ENCODE data around the gene HTR7. TPM values are rescaled to one million over a fixed set of nuclear protein-coding genes. Genes with fewer than 3 reads are reported as not detected.

Gene HTR7
- total RNA-seq, 2 experiments from 2014 or later: not detected

GRCh38 chr10:90847436-90847835 lies 10.4 kb downstream of the HTR7 start:
- ChIA-PET CTCF (interaction anchor here (1.5 kb wide), 1 partner anchor 11 kb away, joined by 4 read pairs; the partner anchor contains the start of gene HTR7), POLR2A (no interaction called here)
- no peak for TF ChIP-seq CTCF (IDR thresholded peaks at IDR 0.05)
- Mint-ChIP-seq H3K27me3 (peaks cover 34% of the 10 kb centered on the region), H3K4me3 (no peak overlapping the region), H3K9me3 (peaks cover 12% of the 10 kb centered on the region), H3K27ac (no peak overlapping the region), H3K36me3 (ENCODE audit: low read depth) (peaks cover 4% of the 10 kb centered on the region), H3K4me1 (ENCODE audit: low read depth) (no peaks in the 10 kb centered on the region)
- DNase-seq (no peak), ATAC-seq (peak; percentile 55)
- intact Hi-C loops (cut with micrococcal nuclease): no loop called here

- H3K9me3 Mint-ChIP-seq: peaks cover 11% of the 10 kb centered on the region
- peaks cover 32% of the 10 kb centered on the region for H3K27me3 Mint-ChIP-seq
- ChIA-PET CTCF (interaction anchor here (1.5 kb wide), 1 partner anchor 11 kb away, joined by 4 read pairs; the partner anchor contains the start of gene HTR7), POLR2A (no interaction called here)
- TF ChIP-seq CTCF (IDR thresholded peaks at IDR 0.05): no peak
- no peak for ATAC-seq
- peaks cover 4% of the 10 kb centered on the region for H3K36me3 Mint-ChIP-seq (ENCODE audit: low read depth)
- no peaks in the 10 kb centered on the region for H3K4me1 Mint-ChIP-seq (ENCODE audit: low read depth)
- H3K4me3 Mint-ChIP-seq: no peak overlapping the region
- intact Hi-C loops (cut with micrococcal nuclease): no loop called here
- no peak overlapping the region for H3K27ac Mint-ChIP-seq
- DNase-seq: no peak
Observed at GRCh38 chr10:90846746-90847145, 11.1 kb downstream of the HTR7 start.

GRCh38 chr10:90845726-90846125 lies 12.1 kb downstream of the HTR7 start:
- TF ChIP-seq CTCF (IDR thresholded peaks at IDR 0.05): no peak
- no peaks in the 10 kb centered on the region for H3K4me1 Mint-ChIP-seq (ENCODE audit: low read depth)
- H3K9me3 Mint-ChIP-seq: peaks cover 6% of the 10 kb centered on the region
- ChIA-PET CTCF (no interaction called here), POLR2A (no interaction called here)
- no peak overlapping the region for H3K27ac Mint-ChIP-seq
- no peak for DNase-seq
- peaks cover under 1% of the 10 kb centered on the region for H3K36me3 Mint-ChIP-seq (ENCODE audit: low read depth)
- H3K4me3 Mint-ChIP-seq: no peak overlapping the region
- intact Hi-C loops (cut with micrococcal nuclease): no loop called here
- ATAC-seq: no peak
- H3K27me3 Mint-ChIP-seq: peaks cover 25% of the 10 kb centered on the region

GRCh38 chr10:90842725-90843124 lies 15.1 kb downstream of the HTR7 start:
- H3K27ac Mint-ChIP-seq: no peak overlapping the region
- no peak for ATAC-seq
- H3K4me1 Mint-ChIP-seq (ENCODE audit: low read depth): no peaks in the 10 kb centered on the region
- no peak for TF ChIP-seq CTCF (IDR thresholded peaks at IDR 0.05)
- ChIA-PET CTCF (no interaction called here), POLR2A (no interaction called here)
- H3K27me3 Mint-ChIP-seq: peaks cover 26% of the 10 kb centered on the region
- DNase-seq: no peak
- no peak overlapping the region for H3K4me3 Mint-ChIP-seq
- no peaks in the 10 kb centered on the region for H3K9me3 Mint-ChIP-seq
- H3K36me3 Mint-ChIP-seq (ENCODE audit: low read depth): no peaks in the 10 kb centered on the region
- intact Hi-C loops (cut with micrococcal nuclease): no loop called here

GRCh38 chr10:90837486-90837885 lies 20.4 kb downstream of the HTR7 start:
- CTCF ChIA-PET: no interaction called here
- H3K27me3 Mint-ChIP-seq: peaks cover 2% of the 10 kb centered on the region
- no peaks in the 10 kb centered on the region for H3K36me3 Mint-ChIP-seq (ENCODE audit: low read depth)
- ATAC-seq (no peak), DNase-seq (no peak)
- H3K4me1 Mint-ChIP-seq (ENCODE audit: low read depth): no peaks in the 10 kb centered on the region
- no peak overlapping the region for H3K27ac Mint-ChIP-seq
- no peaks in the 10 kb centered on the region for H3K9me3 Mint-ChIP-seq
- H3K4me3 Mint-ChIP-seq: no peak overlapping the region
- intact Hi-C loops (cut with micrococcal nuclease): no loop called here
- TF ChIP-seq CTCF (IDR thresholded peaks at IDR 0.05): no peak
- POLR2A ChIA-PET: no interaction called here

All from activated CD8-positive, alpha-beta T cell treated with anti-CD3 and anti-CD28 coated beads for 36 hours (primary cell).